Measurements from ENCODE around the gene CA12. TPM values are rescaled to one million over a fixed set of nuclear protein-coding genes. Genes with fewer than 3 reads are reported as not detected.
A peak's percentile ranks its signal among the peaks of the same experiment; 100 is the strongest.

CA12 gene
- total RNA-seq, 4 donors from 2014 or later: 126 to 156 (median 143) TPM

DNA sequence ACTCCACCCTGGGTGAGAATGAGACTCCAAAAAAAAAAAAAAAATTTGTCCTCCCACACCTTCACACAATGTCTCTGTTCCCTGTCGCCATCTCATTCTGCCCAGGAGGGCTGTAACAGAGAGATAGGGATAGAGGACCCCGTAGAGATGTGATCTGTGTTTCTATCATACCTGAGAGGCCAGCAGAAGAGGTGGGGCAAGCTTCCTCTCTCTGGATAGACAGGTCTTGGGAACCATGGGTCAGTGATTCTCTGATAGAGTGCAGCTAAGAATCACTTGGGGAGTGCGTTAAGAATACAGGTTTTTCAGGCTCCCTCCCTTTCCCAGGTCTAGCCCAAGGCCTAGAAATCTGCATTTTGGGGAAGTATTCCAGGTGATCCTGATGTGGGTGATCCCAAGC is 8.3 kb downstream of the CA12 start:
- no peak for DNase-seq
- no peaks in the 10 kb centered on the region for H3K27me3 ChIP-seq
- no peak overlapping the region for H3K4me3 ChIP-seq
- no peaks in the 10 kb centered on the region for H3K9me3 ChIP-seq
- peak overlapping the region; percentile 84 to 90 (median 90) for H3K27ac ChIP-seq
- WGBS, 2 donors: 57 to 75% methylated on average over 2 to 3 of the region's 3 CpGs
- intact Hi-C loops (cut with DNase I): no loop called here
- no peak for TF ChIP-seq POLR2A (IDR thresholded peaks at IDR 0.05)
- no peak for TF ChIP-seq CTCF (IDR thresholded peaks at IDR 0.05)
- H3K4me1 ChIP-seq: peaks cover 56 to 97% (median 62%) of the 10 kb centered on the region in 3 donors
- peaks cover 0 to 7% (median 0%) of the 10 kb centered on the region in 3 donors for H3K36me3 ChIP-seq

DNA sequence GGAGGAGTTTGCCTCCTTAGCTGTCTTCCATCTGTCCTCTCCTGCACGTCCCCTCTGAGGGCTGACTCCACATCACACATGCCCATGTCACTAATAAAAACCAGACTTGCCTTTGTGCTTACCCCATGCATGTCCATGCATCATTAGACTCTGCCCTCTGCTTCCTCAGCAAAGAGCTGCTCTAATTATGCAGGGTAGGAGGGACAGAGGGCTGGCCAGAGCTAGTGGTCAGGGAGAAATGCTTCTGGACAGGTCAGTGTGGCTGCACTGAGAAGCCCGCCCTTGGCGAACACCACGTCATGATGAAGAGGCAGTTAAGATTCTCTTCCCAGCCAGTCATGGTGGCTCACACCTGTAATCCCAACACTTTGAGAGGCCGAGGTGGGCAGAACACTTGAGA is 8.9 kb downstream of the CA12 start:
- WGBS, 2 donors: 58% methylated on average over 4 of the region's 5 CpGs; no CpG with 5 or more reads in 1 of the 2 donors

GRCh38 chr15:63372018-63372705 is 9.5 kb downstream of the CA12 start:
- 39 to 59% methylated on average over 6 to 10 of the region's 12 CpGs for WGBS, 2 donors
- Histone ChIP-seq H3K4me3 (peak overlapping the region in 1 of 4 donors; percentile 33), H3K36me3 (peaks cover 0 to 7% (median 0%) of the 10 kb centered on the region in 3 donors), H3K27me3 (no peaks in the 10 kb centered on the region), H3K9me3 (no peaks in the 10 kb centered on the region), H3K27ac (peak overlapping the region; percentile 84 to 90 (median 90)), H3K4me1 (peaks cover 62 to 100% (median 71%) of the 10 kb centered on the region in 3 donors)
- intact Hi-C loops (cut with DNase I): no loop called here
- TF ChIP-seq CTCF (IDR thresholded peaks at IDR 0.05) (no peak), POLR2A (IDR thresholded peaks at IDR 0.05) (peak in 1 of 4 donors; percentile 10)
- DNase-seq: no peak

More for the DNA sequence above, 8.9 kb downstream of the CA12 start:
- Histone ChIP-seq H3K27ac (peak overlapping the region; percentile 84 to 90 (median 90)), H3K4me1 (peaks cover 60 to 97% (median 68%) of the 10 kb centered on the region in 3 donors), H3K27me3 (no peaks in the 10 kb centered on the region), H3K36me3 (peaks cover 0 to 7% (median 0%) of the 10 kb centered on the region in 3 donors), H3K9me3 (no peaks in the 10 kb centered on the region), H3K4me3 (no peak overlapping the region)
- intact Hi-C loops (cut with DNase I): no loop called here
- TF ChIP-seq CTCF (IDR thresholded peaks at IDR 0.05): no peak
- no peak for TF ChIP-seq POLR2A (IDR thresholded peaks at IDR 0.05)
- DNase-seq: no peak

DNA sequence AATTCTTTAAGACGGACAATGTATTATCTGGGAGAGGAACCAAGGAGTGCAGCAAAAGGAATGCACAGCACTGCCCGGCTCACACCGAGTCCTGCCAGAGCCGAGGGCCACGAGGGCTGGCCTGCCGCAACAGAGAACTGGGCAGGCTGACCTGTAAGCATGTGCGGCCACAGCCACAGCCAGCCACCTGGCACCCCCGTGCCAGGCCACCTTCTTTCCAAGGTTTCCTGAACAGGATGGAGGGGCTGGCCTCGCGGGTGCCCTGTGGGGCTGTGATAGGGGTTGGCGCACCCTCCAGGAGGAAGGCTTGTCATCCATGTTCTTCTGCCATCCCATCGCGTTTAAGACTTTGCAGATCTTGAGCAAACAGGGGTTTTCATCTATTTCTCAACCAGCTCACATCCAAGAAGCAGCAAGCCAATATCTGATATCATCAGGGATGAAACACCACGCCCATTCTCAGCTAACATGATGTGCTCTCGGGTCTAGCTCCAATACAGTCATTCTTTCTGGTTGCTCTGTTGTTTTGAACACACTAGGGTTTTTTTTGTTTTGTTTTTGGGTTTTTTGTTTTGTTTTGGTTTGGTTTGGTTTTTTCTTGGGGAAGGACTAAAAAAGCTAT is 10.2 kb downstream of the CA12 start:
- no peaks in the 10 kb centered on the region for H3K27me3 ChIP-seq
- peak overlapping the region; percentile 84 to 90 (median 90) for H3K27ac ChIP-seq
- WGBS, 2 donors: 50 to 55% methylated on average over 6 to 12 of the region's 15 CpGs
- peaks cover 0 to 7% (median 0%) of the 10 kb centered on the region in 3 donors for H3K36me3 ChIP-seq
- H3K4me1 ChIP-seq: peaks cover 67 to 100% (median 77%) of the 10 kb centered on the region in 3 donors
- no peak overlapping the region for H3K4me3 ChIP-seq
- intact Hi-C loops (cut with DNase I): no loop called here
- no peak for DNase-seq
- no peaks in the 10 kb centered on the region for H3K9me3 ChIP-seq
- TF ChIP-seq POLR2A (IDR thresholded peaks at IDR 0.05) (no peak), CTCF (IDR thresholded peaks at IDR 0.05) (no peak)

DNA sequence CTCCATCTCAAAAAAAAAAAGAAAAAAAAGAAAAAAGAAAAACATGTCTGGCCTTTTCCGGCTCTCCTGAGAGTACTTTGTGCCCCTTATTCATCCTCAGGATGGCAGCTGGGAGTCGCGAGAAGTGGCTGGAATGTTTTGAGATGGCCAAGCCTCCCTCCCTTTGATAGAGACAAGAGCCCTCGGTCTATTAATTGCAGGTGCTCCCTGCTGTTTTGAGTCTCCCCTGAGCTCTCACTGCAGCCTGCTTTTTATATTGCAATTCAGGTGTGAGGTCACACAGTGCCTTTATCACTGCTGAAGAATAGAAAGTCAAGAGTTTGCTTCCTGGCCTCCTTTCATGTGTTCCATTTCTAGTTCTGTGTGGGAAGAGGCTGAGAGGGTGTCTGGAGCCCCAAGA is 10.9 kb downstream of the CA12 start:
- Histone ChIP-seq H3K4me1 (peaks cover 63 to 100% (median 84%) of the 10 kb centered on the region in 3 donors), H3K27me3 (no peaks in the 10 kb centered on the region), H3K36me3 (peaks cover 0 to 7% (median 0%) of the 10 kb centered on the region in 3 donors), H3K27ac (peak overlapping the region; percentile 84 to 90 (median 88)), H3K4me3 (no peak overlapping the region), H3K9me3 (no peaks in the 10 kb centered on the region)
- intact Hi-C loops (cut with DNase I): no loop called here
- DNase-seq: no peak
- TF ChIP-seq POLR2A (IDR thresholded peaks at IDR 0.05) (no peak), CTCF (IDR thresholded peaks at IDR 0.05) (no peak)
- 60 to 91% methylated on average over 1 to 4 of the region's 4 CpGs for WGBS, 2 donors

Data from esophagus squamous epithelium (tissue), 5 donors.